ENCODE measurements around the gene PEX5L.

The PEX5L gene

GRCh38 chr3:179769411-179770247, 267.1 kb downstream of the PEX5L start:
- DNase-seq (ENCODE audit: low spot score): no peak

GRCh38 chr3:179768080-179768479, 268.7 kb downstream of the PEX5L start:
- peak; percentile 80 for DNase-seq (ENCODE audit: low spot score)

- no peak for DNase-seq (ENCODE audit: low spot score)
Observed at GRCh38 chr3:179766416-179767133, 270.2 kb downstream of the PEX5L start.

GRCh38 chr3:179765396-179765795, 271.3 kb downstream of the PEX5L start:
- no peak for DNase-seq (ENCODE audit: low spot score)

GRCh38 chr3:179760944-179761343, 275.8 kb downstream of the PEX5L start:
- no peak for DNase-seq (ENCODE audit: low spot score)

- DNase-seq (ENCODE audit: low spot score): peak; percentile 46
Observed at GRCh38 chr3:179750720-179751328, 285.9 kb downstream of the PEX5L start.

GRCh38 chr3:179745716-179746115, 291.0 kb downstream of the PEX5L start:
- no peak for DNase-seq (ENCODE audit: low spot score)

GRCh38 chr3:179745079-179745478, 291.7 kb downstream of the PEX5L start:
- DNase-seq (ENCODE audit: low spot score): no peak

Measured in AG20443 (cell line).